Caco-2 (cell line): Measurements from ENCODE around the gene CASD1. TPM values are rescaled to one million over a fixed set of nuclear protein-coding genes. Genes with fewer than 3 reads are reported as not detected.

Source experiments
- BruUV-seq: library from RNA; stranded (reverse); fragments of 400-500 nt; replicated peaks from 2 replicates; lab custom pipeline; 2021; lab: Mats Ljungman, UMichigan
- CTCF ChIA-PET: fragments of 300-600 bp; sonication (Branson Sonifier 250); formaldehyde crosslinking; loops from one replicate; lab custom pipeline; 2022; ENCODE audit warnings: antibody characterized with exemption; lab: Charles Lee
- POLR2A ChIA-PET: fragments of 300-600 bp; sonication (Branson Sonifier 250); formaldehyde crosslinking; loops from one replicate; lab custom pipeline; 2022; ENCODE audit warnings: antibody characterized with exemption; lab: Charles Lee
- DNase-seq, 2 experiments: peaks; one replicate each; pipeline versions ENCODE4 v3.0.0 to v3.0.0-alpha.2; 2020 to 2022
- H3K27me3 ChIP-seq: replicated peaks from 2 replicates; pipeline ENCODE4 v1.6.0; 2011; ENCODE audit warnings: low read length; ENCODE audit not compliant: control insufficient read depth, insufficient read depth
- H3K36me3 ChIP-seq: 2 replicates; pipeline ENCODE4 v1.5.1; 2011; ENCODE audit warnings: low read length; ENCODE audit not compliant: control insufficient read depth, insufficient read depth
- H3K4me1 ChIP-seq: fragments of 250-450 bp; sonication (Bioruptor Pico); 2 replicates; pipeline ENCODE4 v1.5.1; 2020; ENCODE audit warnings: mild to moderate bottlenecking
- H3K4me3 ChIP-seq: 2 replicates; pipeline ENCODE4 v1.5.1; 2011; ENCODE audit warnings: low read depth, mild to moderate bottlenecking, control low read depth, low read length
- H3K9me3 ChIP-seq: fragments of 250-450 bp; sonication (Bioruptor Pico); 2 replicates; pipeline ENCODE4 v1.5.1; 2020; ENCODE audit warnings: mild to moderate bottlenecking, moderate library complexity
- H3K27ac Mint-ChIP-seq: one replicate; pipeline ENCODE4 v1.8.0; 2022; ENCODE audit warnings: mixed read lengths; ENCODE audit not compliant: unreplicated experiment
- H3K27me3 Mint-ChIP-seq: one replicate; pipeline ENCODE4 v1.8.0; 2022; ENCODE audit warnings: mixed read lengths; ENCODE audit not compliant: insufficient read depth, unreplicated experiment
- H3K36me3 Mint-ChIP-seq: one replicate; pipeline ENCODE4 v1.8.0; 2022; ENCODE audit warnings: mild to moderate bottlenecking, mixed read lengths; ENCODE audit not compliant: insufficient read depth, unreplicated experiment
- H3K4me1 Mint-ChIP-seq: one replicate; pipeline ENCODE4 v1.8.0; 2022; ENCODE audit warnings: low read depth, mixed read lengths; ENCODE audit not compliant: unreplicated experiment
- H3K4me3 Mint-ChIP-seq: one replicate; pipeline ENCODE4 v1.8.0; 2022; ENCODE audit warnings: mild to moderate bottlenecking, moderate library complexity, mixed read lengths; ENCODE audit not compliant: unreplicated experiment
- H3K9me3 Mint-ChIP-seq: one replicate; pipeline ENCODE4 v1.8.0; 2022; ENCODE audit warnings: mixed read lengths; ENCODE audit not compliant: unreplicated experiment
- CTCF ChIP-seq, 2 experiments: fragments of 200-600 bp in 1 of 2; IDR thresholded peaks; 1 replicate in 1 of 2; 2 replicates in 1 of 2; pipeline versions ENCODE4 v1.5.1 to v1.8.0; 2011 to 2022; ENCODE audit warnings: antibody characterized with exemption in 1 of 2, control low read depth in 1 of 2, inconsistent platforms in 1 of 2, low read depth in 1 of 2, low read length in 1 of 2, mild to moderate bottlenecking in 1 of 2, moderate library complexity in 1 of 2; ENCODE audit not compliant: insufficient read depth in 1 of 2, severe bottlenecking in 1 of 2, unreplicated experiment in 1 of 2
- intact Hi-C: fragments of 100-400 bp; cut with micrococcal nuclease; formaldehyde crosslinking; loops from one replicate; pipeline ENCODE4 v1.10.0; 2022; ENCODE audit not compliant: unreplicated experiment
- total RNA-seq: library from RNA; stranded (reverse); gene quantifications from 2 replicates; pipeline ENCODE4 v1.2.3, GENCODE V29; 2022

CASD1 gene
- total RNA-seq, 1 experiment from 2014 or later: 13.7 TPM

- TF ChIP-seq CTCF (IDR thresholded peaks at IDR 0.05; ENCODE audit: insufficient read depth in 1 of 2, low read depth in 1 of 2, low read length in 1 of 2, severe bottlenecking in 1 of 2, unreplicated experiment in 1 of 2): no peak
- no peak overlapping the region for H3K27ac Mint-ChIP-seq
- intact Hi-C loops: no loop called here
- no peak for DNase-seq
- Histone ChIP-seq H3K36me3 (no peaks in the 10 kb centered on the region), H3K27me3 (no peaks in the 10 kb centered on the region), H3K4me3 (no peak overlapping the region), H3K4me1 (peaks cover 44% of the 10 kb centered on the region), H3K9me3 (peaks cover 22% of the 10 kb centered on the region; the same call in 1 of the 2 replicates)
- no peaks in the 10 kb centered on the region for H3K27me3 Mint-ChIP-seq
- ChIA-PET CTCF (no interaction called here), POLR2A (interaction anchor here (1.4 kb wide), 1 partner anchor 82 kb away, joined by 4 read pairs; no protein-coding TSS in a partner anchor)
- peaks cover 38% of the 10 kb centered on the region for H3K4me1 Mint-ChIP-seq
- no TSS peak for BruUV-seq
- peaks cover 36% of the 10 kb centered on the region for H3K9me3 Mint-ChIP-seq
- no peak overlapping the region for H3K4me3 Mint-ChIP-seq
- H3K36me3 Mint-ChIP-seq: peaks cover 10% of the 10 kb centered on the region
Measured at GRCh38 chr7:94576316-94576715, 66.7 kb downstream of the CASD1 start.

DNA sequence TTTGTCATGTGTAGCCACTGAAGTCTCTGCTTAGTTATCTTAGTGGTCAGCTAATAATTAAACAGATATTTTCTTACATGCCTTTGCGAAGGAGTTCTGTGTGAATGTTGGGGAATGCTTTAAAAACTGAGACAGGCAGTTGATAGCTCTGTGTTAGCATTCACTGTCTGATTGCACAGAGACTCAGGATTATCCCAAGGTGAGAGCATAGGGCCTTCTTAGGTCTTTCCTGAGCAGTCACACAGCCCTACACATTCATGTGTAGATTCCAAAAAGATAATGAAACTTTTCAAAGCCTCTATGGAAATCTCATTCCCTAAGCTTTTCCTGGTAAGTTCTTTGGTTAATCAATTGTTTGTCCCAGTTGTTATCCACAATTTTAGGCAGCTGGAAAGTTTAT, 67.7 kb downstream of the CASD1 start:
- Histone ChIP-seq H3K4me3 (no peak overlapping the region), H3K27me3 (no peaks in the 10 kb centered on the region), H3K36me3 (no peaks in the 10 kb centered on the region), H3K9me3 (peaks cover 22% of the 10 kb centered on the region; the same call in 1 of the 2 replicates), H3K4me1 (peaks cover 47% of the 10 kb centered on the region)
- TF ChIP-seq CTCF (IDR thresholded peaks at IDR 0.05; ENCODE audit: insufficient read depth in 1 of 2, low read depth in 1 of 2, low read length in 1 of 2, severe bottlenecking in 1 of 2, unreplicated experiment in 1 of 2): no peak
- peaks cover 41% of the 10 kb centered on the region for H3K9me3 Mint-ChIP-seq
- H3K4me3 Mint-ChIP-seq: no peak overlapping the region
- ChIA-PET POLR2A (interaction anchor here (1.4 kb wide), 1 partner anchor 81 kb away, joined by 4 read pairs; no protein-coding TSS in a partner anchor), CTCF (no interaction called here)
- peak overlapping the region; percentile 83 for H3K27ac Mint-ChIP-seq
- intact Hi-C loops: no loop called here
- no TSS peak for BruUV-seq
- H3K36me3 Mint-ChIP-seq: peaks cover 19% of the 10 kb centered on the region
- H3K4me1 Mint-ChIP-seq: peaks cover 42% of the 10 kb centered on the region
- DNase-seq: peak; percentile 19 to 35
- H3K27me3 Mint-ChIP-seq: no peaks in the 10 kb centered on the region

- H3K9me3 Mint-ChIP-seq: peaks cover 41% of the 10 kb centered on the region
Measured at GRCh38 chr7:94578614-94579013, 69.0 kb downstream of the CASD1 start.

More at GRCh38 chr7:94578614-94579013, 69.0 kb downstream of the CASD1 start:
- ChIA-PET CTCF (no interaction called here), POLR2A (no interaction called here)
- intact Hi-C loops: no loop called here
- H3K36me3 ChIP-seq: no peaks in the 10 kb centered on the region
- H3K27me3 ChIP-seq: no peaks in the 10 kb centered on the region
- Mint-ChIP-seq H3K27me3 (no peaks in the 10 kb centered on the region), H3K4me1 (peaks cover 42% of the 10 kb centered on the region), H3K36me3 (peaks cover 22% of the 10 kb centered on the region), H3K27ac (no peak overlapping the region), H3K4me3 (no peak overlapping the region)
- peaks cover 47% of the 10 kb centered on the region for H3K4me1 ChIP-seq
- peaks cover 22% of the 10 kb centered on the region; the same call in 1 of the 2 replicates for H3K9me3 ChIP-seq
- H3K4me3 ChIP-seq: no peak overlapping the region
- TF ChIP-seq CTCF (IDR thresholded peaks at IDR 0.05; ENCODE audit: insufficient read depth in 1 of 2, low read depth in 1 of 2, low read length in 1 of 2, severe bottlenecking in 1 of 2, unreplicated experiment in 1 of 2): no peak
- BruUV-seq: no TSS peak
- no peak for DNase-seq
